ENCODE measurements around the gene BAHD1.

The BAHD1 gene

GRCh38 chr15:40440743-40441564 lies at the start of gene BAHD1:
TSS of gene BAHD1 (plus strand) at chr15:40440953. CDS start at chr15:40458465, 17,512 bp downstream.
- DNase-seq (ENCODE audit: low read depth in 2 of 2), result peak; percentile 92

- no peak for DNase-seq (ENCODE audit: low read depth in 2 of 2)
Observed at GRCh38 chr15:40392986-40393948, 47.5 kb upstream of the BAHD1 start.

DNA sequence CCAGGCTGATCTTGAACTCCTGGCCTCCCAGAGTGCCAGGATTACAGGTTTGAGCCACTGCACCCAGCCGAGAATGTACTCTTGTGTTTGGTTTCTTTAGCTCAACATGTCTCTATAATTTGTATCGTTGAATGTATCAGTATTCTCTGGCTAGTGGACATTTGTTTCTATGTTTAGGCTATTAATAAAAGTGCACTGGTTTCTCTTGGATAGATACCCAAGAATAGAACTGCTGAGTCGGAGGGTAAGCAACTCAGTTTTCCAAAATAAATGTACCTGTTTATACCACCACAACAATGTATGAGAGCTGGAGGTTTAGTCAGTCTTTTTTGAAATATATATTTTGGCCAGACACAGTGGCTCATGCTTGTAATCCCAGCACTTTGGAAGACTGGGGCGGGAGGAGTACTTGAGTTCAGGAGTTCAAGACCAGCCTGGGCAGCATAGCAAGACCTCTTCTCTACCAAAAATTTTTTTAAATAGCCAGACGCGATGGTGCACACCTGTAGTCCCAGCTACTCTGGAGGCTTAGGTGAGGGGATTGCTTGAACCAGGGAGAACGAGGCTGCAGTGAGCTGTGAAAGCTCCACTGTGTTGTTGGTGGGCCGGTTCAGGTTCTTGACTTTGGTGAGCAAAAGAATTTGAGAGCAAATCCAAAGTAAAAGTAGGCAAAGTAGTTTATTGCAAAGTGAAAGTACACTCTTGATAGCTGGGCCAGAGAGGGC lies 42.9 kb upstream of the BAHD1 start:
- no peak for DNase-seq (ENCODE audit: low read depth in 2 of 2)

DNA sequence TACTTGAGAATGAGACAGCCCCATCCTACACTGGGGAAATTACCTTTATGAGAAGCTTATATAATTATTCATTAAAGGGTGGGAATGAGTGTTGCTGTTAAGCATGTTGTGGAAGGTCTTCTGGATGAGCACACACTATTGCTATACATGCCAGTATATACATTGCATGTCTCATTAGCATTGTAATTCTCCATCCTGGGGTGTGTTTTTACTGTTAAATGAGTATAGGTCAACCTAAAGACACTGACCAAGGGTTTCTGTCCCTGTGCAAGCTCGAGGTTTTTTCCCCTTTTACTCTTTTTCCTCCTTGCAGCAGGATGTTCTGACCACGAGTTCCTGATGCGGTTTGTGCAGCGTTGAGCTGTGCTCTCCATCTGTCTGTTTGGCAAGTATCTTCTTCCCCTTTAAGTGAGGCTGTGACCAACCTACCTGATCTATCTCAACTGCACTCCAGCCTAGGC lies 42.3 kb upstream of the BAHD1 start:
- DNase-seq (ENCODE audit: low read depth in 2 of 2), result no peak

DNA sequence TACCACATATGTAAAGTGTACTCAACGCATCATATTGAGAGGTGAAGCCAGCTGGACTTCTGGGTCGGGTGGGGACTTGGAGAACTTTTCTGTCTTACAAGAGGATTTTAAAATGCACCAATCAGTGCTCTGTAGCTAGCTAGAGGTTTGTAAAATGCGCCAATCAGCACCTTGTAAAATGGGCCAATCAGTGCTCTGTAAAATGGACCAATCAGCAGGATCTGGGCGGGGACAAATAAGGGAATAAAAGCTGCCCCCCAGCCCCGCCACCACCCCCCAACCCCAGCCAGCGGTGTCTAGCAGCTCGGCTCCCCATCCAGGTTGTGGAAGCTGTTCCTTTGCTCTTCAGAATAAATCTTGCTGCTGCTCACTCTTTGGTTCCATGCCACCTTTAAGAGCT lies 41.4 kb upstream of the BAHD1 start:
- no peak for DNase-seq (ENCODE audit: low read depth in 2 of 2)

GRCh38 chr15:40405501-40406381 lies 35.0 kb upstream of the BAHD1 start, which contains the start of gene IVD:
TSS of gene IVD (plus strand) at chr15:40405795. CDS start at chr15:40405828, 33 bp downstream.
- DNase-seq (ENCODE audit: low read depth in 2 of 2), result peak; percentile 79 to 80

DNA sequence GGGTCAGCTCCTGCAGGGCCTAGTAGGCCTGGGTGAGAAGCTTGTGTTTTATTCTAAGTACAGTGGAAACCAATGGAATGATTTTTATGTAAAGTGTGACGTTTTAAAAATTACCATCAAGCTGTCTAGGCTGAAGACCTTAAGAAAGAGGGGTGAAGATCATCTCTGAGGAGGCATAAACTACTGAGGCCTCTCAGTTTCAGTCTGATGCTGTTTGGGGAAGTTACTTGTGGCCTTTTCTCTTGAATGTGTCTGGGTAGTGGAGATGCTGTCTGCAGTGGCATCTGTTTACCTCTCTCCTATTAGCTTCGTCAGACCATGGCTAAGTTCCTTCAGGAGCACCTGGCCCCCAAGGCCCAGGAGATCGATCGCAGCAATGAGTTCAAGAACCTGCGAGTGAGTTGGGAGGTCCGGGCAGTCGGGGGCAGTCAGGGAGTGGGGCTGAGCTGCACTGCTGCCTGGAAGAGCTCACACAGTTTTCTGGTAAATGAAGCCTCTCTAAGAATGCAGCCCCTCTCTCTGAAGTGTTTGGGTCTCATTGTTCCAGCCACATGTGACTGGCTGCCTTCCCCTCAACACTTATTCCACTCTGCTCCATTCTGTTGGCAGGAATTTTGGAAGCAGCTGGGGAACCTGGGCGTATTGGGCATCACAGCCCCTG lies 33.3 kb upstream of the BAHD1 start:
- no peak for DNase-seq (ENCODE audit: low read depth in 2 of 2)

DNA sequence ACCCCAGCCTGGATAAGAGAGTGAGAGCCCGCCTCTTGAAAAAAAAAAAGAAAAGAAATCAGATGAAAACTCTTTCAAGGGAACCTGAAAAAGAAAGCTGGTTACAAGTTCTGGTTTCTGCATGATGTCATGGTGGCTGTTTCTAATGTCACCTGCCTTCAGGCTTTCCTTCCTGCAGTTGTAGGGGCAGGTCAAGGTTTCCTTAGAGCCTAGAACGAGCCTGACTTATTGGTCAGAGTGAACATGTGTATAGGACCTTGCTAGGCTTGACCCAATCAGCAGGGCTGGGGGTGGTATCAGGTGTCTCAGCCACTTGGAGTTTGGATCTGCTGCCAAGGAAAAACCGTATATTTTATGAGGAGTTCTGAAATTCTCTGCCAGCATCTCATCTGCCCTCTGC lies 31.4 kb upstream of the BAHD1 start:
- no peak for DNase-seq (ENCODE audit: low read depth in 2 of 2)

- no peak for DNase-seq (ENCODE audit: low read depth in 2 of 2)
Observed at GRCh38 chr15:40410476-40410875, 30.3 kb upstream of the BAHD1 start.

DNA sequence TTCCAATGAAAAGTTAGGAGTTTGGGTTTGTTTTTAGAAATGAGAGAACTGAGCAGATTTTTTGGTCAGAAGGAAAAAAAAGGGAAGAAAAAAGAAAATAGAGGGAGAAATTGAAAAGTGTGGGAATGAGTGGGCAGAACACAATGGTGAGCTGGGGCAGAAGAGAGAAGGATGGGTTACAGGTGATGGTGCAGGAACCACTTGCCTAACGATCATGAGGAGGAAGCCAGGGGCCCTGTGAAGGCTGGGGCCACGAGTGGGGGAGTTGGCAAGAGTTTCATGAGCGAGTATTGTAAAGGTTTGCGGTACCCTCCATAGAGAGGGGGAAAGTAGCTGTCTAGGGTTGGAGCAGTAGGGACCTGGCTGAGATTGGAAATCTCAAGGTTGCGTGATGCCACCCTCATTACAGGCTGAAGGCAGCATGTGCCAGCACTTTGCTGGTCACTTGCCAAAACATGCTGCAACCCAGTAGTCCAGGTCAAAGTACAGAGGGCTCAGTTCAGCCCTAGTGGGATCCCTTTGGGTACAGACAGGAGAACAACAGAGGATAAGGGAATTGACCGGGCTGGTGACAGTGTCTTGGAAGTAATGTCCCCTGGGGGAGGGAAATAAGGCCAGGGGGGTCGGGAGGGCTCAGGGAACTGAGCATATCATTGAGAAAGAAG lies 28.5 kb upstream of the BAHD1 start:
- DNase-seq (ENCODE audit: low read depth in 2 of 2), result no peak

GRCh38 chr15:40413036-40413435 lies 27.7 kb upstream of the BAHD1 start:
- no peak for DNase-seq (ENCODE audit: low read depth in 2 of 2)

GRCh38 chr15:40414816-40415215 lies 25.9 kb upstream of the BAHD1 start:
- no peak for DNase-seq (ENCODE audit: low read depth in 2 of 2)

- no peak for DNase-seq (ENCODE audit: low read depth in 2 of 2)
Observed at GRCh38 chr15:40415226-40415625, 25.5 kb upstream of the BAHD1 start.

DNA sequence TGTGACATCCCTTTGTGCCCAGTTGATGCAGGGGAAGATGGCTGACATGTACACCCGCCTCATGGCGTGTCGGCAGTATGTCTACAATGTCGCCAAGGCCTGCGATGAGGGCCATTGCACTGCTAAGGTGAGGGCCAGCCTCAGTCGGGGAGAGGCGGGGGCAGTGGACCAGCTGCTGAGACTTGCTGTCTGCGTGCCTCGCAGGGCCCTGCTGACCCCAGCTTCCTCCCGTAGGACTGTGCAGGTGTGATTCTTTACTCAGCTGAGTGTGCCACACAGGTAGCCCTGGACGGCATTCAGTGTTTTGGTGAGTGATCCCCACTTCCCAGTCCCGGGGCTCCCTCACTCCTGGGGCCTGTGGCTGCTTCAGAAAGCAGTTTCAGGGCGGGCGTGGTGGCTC lies 24.7 kb upstream of the BAHD1 start:
- DNase-seq (ENCODE audit: low read depth in 2 of 2), result no peak

- no peak for DNase-seq (ENCODE audit: low read depth in 2 of 2)
Observed at GRCh38 chr15:40418126-40418525, 22.6 kb upstream of the BAHD1 start.

- no peak for DNase-seq (ENCODE audit: low read depth in 2 of 2)
Observed at GRCh38 chr15:40420071-40420713, 20.6 kb upstream of the BAHD1 start.

- DNase-seq (ENCODE audit: low read depth in 2 of 2), result no peak
Observed at GRCh38 chr15:40420793-40421192, 20.0 kb upstream of the BAHD1 start.

GRCh38 chr15:40421246-40422157 lies 19.3 kb upstream of the BAHD1 start:
- DNase-seq (ENCODE audit: low read depth in 2 of 2), result peak; percentile 62 to 65
